Left ventricle myocardium inferior (tissue), 1 donor: ENCODE measurements around the gene GUCD1. TPM values are rescaled to one million over a fixed set of nuclear protein-coding genes. Genes with fewer than 3 reads are reported as not detected.
"Not testable (repeated sequence)": the region's sequence is repeated elsewhere in the genome, so short reads cannot be mapped to it uniquely, and the experiment has no call there.

Experiments used
- DNase-seq: peaks from one replicate; pipeline ENCODE4 v3.0.0-alpha.2; 2020
- H3K27ac ChIP-seq: fragments of 200-600 bp; replicated peaks from 2 replicates; pipeline ENCODE4 v1.8.0; 2021
- H3K27me3 ChIP-seq: fragments of 200-600 bp; 2 replicates; pipeline ENCODE4 v1.8.0; 2021; ENCODE audit warnings: low read depth
- H3K36me3 ChIP-seq: fragments of 200-600 bp; 2 replicates; pipeline ENCODE4 v1.8.0; 2021
- H3K4me1 ChIP-seq: fragments of 200-600 bp; 2 replicates; pipeline ENCODE4 v1.8.0; 2021
- H3K4me3 ChIP-seq: fragments of 200-600 bp; 2 replicates; pipeline ENCODE4 v1.8.0; 2021; ENCODE audit warnings: mild to moderate bottlenecking, moderate library complexity
- H3K9me3 ChIP-seq: fragments of 200-600 bp; replicated peaks from 2 replicates; pipeline ENCODE4 v1.8.0; 2021
- intact Hi-C: fragments of 100-400 bp; cut with micrococcal nuclease; formaldehyde crosslinking; loops from one replicate; pipeline ENCODE4 v1.11.0; 2022
- total RNA-seq: library from RNA; stranded (reverse); fragmentation: NEBNext Ultra II Directional; extraction: Animal tissue kit (Norgen Biotek cat#: 25700); gene quantifications from one replicate; pipeline ENCODE4 v1.2.1, GENCODE V29; 2021
- TF ChIP-seq, protein P1 (sequence below): fragments of 200-600 bp; IDR thresholded peaks from 2 replicates; pipeline ENCODE4 v1.8.0; 2021; ENCODE audit warnings: antibody characterized with exemption, mild to moderate bottlenecking, borderline replicate concordance
- donor health status: DM: no; HTN: yes; CAD: no; lungs with severe emphysema.

GUCD1 gene
- total RNA-seq, 1 donor from 2014 or later: 203 TPM

GRCh38 chr22:24599514-24599913 lies 44.6 kb upstream of the GUCD1 start:
- H3K27me3 ChIP-seq: no peaks in the 10 kb centered on the region
- H3K4me3 ChIP-seq: no peak overlapping the region
- no peak overlapping the region for H3K27ac ChIP-seq
- H3K4me1 ChIP-seq: peaks cover 25% of the 10 kb centered on the region
- H3K9me3 ChIP-seq: no peaks in the 10 kb centered on the region
- TF ChIP-seq, protein P1, sequence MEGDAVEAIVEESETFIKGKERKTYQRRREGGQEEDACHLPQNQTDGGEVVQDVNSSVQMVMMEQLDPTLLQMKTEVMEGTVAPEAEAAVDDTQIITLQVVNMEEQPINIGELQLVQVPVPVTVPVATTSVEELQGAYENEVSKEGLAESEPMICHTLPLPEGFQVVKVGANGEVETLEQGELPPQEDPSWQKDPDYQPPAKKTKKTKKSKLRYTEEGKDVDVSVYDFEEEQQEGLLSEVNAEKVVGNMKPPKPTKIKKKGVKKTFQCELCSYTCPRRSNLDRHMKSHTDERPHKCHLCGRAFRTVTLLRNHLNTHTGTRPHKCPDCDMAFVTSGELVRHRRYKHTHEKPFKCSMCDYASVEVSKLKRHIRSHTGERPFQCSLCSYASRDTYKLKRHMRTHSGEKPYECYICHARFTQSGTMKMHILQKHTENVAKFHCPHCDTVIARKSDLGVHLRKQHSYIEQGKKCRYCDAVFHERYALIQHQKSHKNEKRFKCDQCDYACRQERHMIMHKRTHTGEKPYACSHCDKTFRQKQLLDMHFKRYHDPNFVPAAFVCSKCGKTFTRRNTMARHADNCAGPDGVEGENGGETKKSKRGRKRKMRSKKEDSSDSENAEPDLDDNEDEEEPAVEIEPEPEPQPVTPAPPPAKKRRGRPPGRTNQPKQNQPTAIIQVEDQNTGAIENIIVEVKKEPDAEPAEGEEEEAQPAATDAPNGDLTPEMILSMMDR: no peak
- DNase-seq: no peak
- no peaks in the 10 kb centered on the region for H3K36me3 ChIP-seq
- intact Hi-C loops: no loop called here

DNA sequence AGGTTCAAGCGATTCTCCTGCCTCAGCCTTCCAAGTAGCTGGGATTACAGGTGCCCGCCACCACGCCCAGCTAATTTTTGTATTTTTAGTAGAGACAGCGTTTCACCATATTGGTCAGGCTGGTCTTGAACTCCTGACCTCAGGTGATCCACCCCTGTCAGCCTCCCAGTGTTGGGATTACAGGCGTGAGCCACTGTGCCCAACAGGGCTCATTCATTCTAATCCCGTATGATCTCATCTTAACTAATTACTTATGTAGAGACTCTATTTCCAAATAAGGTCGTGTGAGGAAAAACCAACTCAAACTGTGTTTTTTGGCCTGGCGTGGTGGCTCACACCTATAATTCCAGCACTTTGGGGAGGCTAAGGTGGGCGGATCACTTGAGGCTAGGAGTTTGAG lies 42.1 kb upstream of the GUCD1 start:
- intact Hi-C loops, H3K4me3 ChIP-seq, H3K9me3 ChIP-seq, H3K27ac ChIP-seq, DNase-seq, H3K27me3 ChIP-seq, H3K36me3 ChIP-seq: not testable (repeated sequence)
- peaks cover 23% of the 10 kb centered on the region for H3K4me1 ChIP-seq

- no peaks in the 10 kb centered on the region for H3K27me3 ChIP-seq
- H3K4me1 ChIP-seq: peaks cover 15% of the 10 kb centered on the region
- no peaks in the 10 kb centered on the region for H3K9me3 ChIP-seq
- TF ChIP-seq, protein P1: no peak
- no peak for DNase-seq
- H3K36me3 ChIP-seq: no peaks in the 10 kb centered on the region
- no peak overlapping the region for H3K27ac ChIP-seq
- intact Hi-C loops: no loop called here
- no peak overlapping the region for H3K4me3 ChIP-seq
These were observed 40.9 kb upstream of the GUCD1 start for GRCh38 chr22:24595863-24596262.

GRCh38 chr22:24595228-24595627 lies 40.3 kb upstream of the GUCD1 start:
- Histone ChIP-seq H3K9me3 (no peaks in the 10 kb centered on the region), H3K4me1 (peaks cover 15% of the 10 kb centered on the region), H3K36me3 (no peaks in the 10 kb centered on the region), H3K27ac (no peak overlapping the region), H3K27me3 (no peaks in the 10 kb centered on the region), H3K4me3 (no peak overlapping the region)
- intact Hi-C loops: no loop called here
- TF ChIP-seq, protein P1: no peak
- no peak for DNase-seq

GRCh38 chr22:24594569-24595120 lies 39.7 kb upstream of the GUCD1 start:
- no peak for DNase-seq
- no peaks in the 10 kb centered on the region for H3K27me3 ChIP-seq
- intact Hi-C loops: no loop called here

More at GRCh38 chr22:24594569-24595120, 39.7 kb upstream of the GUCD1 start:
- H3K9me3 ChIP-seq: no peaks in the 10 kb centered on the region
- TF ChIP-seq, protein P1: no peak
- H3K4me1 ChIP-seq: peaks cover 15% of the 10 kb centered on the region
- no peak overlapping the region for H3K27ac ChIP-seq
- no peaks in the 10 kb centered on the region for H3K36me3 ChIP-seq
- H3K4me3 ChIP-seq: no peak overlapping the region
